Left ventricle myocardium inferior (tissue), 1 donor: ENCODE data around the gene CEP170B. TPM values are rescaled to one million over a fixed set of nuclear protein-coding genes. Genes with fewer than 3 reads are reported as not detected.

ENCODE experiments used
- DNase-seq: peaks from one replicate; pipeline ENCODE4 v3.0.0-alpha.2; 2020
- H3K27ac ChIP-seq: fragments of 200-600 bp; replicated peaks from 2 replicates; pipeline ENCODE4 v1.8.0; 2021
- H3K27me3 ChIP-seq: fragments of 200-600 bp; 2 replicates; pipeline ENCODE4 v1.8.0; 2021; ENCODE audit warnings: low read depth
- H3K36me3 ChIP-seq: fragments of 200-600 bp; 2 replicates; pipeline ENCODE4 v1.8.0; 2021
- H3K4me1 ChIP-seq: fragments of 200-600 bp; 2 replicates; pipeline ENCODE4 v1.8.0; 2021
- H3K4me3 ChIP-seq: fragments of 200-600 bp; 2 replicates; pipeline ENCODE4 v1.8.0; 2021; ENCODE audit warnings: mild to moderate bottlenecking, moderate library complexity
- H3K9me3 ChIP-seq: fragments of 200-600 bp; replicated peaks from 2 replicates; pipeline ENCODE4 v1.8.0; 2021
- intact Hi-C: fragments of 100-400 bp; cut with micrococcal nuclease; formaldehyde crosslinking; loops from one replicate; pipeline ENCODE4 v1.11.0; 2022
- total RNA-seq: library from RNA; stranded (reverse); fragmentation: NEBNext Ultra II Directional; extraction: Animal tissue kit (Norgen Biotek cat#: 25700); gene quantifications from one replicate; pipeline ENCODE4 v1.2.1, GENCODE V29; 2021
- TF ChIP-seq, protein P1 (sequence below): fragments of 200-600 bp; IDR thresholded peaks from 2 replicates; pipeline ENCODE4 v1.8.0; 2021; ENCODE audit warnings: antibody characterized with exemption, mild to moderate bottlenecking, borderline replicate concordance
- donor health status: DM: no; HTN: yes; CAD: no; lungs with severe emphysema.

Gene CEP170B
- total RNA-seq, 1 donor from 2014 or later, result 11.7 TPM

GRCh38 chr14:104877806-104878550, 12.9 kb downstream of the CEP170B start:
- H3K9me3 ChIP-seq, result no peaks in the 10 kb centered on the region
- H3K27me3 ChIP-seq, result no peaks in the 10 kb centered on the region
- DNase-seq, result peak; percentile 3
- peaks cover 16% of the 10 kb centered on the region for H3K4me1 ChIP-seq
- intact Hi-C loops, result no loop called here
- no peak overlapping the region for H3K4me3 ChIP-seq
- TF ChIP-seq, protein P1, sequence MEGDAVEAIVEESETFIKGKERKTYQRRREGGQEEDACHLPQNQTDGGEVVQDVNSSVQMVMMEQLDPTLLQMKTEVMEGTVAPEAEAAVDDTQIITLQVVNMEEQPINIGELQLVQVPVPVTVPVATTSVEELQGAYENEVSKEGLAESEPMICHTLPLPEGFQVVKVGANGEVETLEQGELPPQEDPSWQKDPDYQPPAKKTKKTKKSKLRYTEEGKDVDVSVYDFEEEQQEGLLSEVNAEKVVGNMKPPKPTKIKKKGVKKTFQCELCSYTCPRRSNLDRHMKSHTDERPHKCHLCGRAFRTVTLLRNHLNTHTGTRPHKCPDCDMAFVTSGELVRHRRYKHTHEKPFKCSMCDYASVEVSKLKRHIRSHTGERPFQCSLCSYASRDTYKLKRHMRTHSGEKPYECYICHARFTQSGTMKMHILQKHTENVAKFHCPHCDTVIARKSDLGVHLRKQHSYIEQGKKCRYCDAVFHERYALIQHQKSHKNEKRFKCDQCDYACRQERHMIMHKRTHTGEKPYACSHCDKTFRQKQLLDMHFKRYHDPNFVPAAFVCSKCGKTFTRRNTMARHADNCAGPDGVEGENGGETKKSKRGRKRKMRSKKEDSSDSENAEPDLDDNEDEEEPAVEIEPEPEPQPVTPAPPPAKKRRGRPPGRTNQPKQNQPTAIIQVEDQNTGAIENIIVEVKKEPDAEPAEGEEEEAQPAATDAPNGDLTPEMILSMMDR, result no peak
- H3K36me3 ChIP-seq, result peaks cover 20% of the 10 kb centered on the region
- H3K27ac ChIP-seq, result no peak overlapping the region

DNA sequence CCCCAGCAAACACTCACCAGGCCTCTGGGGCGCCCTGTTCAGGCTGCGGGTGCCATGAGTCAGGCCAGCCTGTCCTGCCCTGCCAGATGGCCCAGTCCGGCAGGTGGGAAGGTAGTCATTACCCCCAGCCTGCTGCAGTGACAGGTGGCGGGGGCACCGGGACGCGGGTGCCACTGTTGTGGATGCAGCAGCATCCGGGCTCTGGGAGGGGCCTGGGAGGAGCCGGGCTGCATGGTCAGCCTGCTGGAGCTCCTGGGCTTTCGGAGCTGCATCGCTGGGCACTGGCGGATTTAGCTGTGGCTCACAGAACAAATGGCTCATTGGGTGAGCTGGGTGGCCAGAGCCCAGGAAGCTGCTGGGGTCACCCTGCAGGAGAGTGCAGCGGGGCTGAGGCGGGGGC, 13.5 kb downstream of the CEP170B start:
- no peak overlapping the region for H3K4me3 ChIP-seq
- DNase-seq, result peak; percentile 13
- H3K4me1 ChIP-seq, result peaks cover 16% of the 10 kb centered on the region
- no peaks in the 10 kb centered on the region for H3K9me3 ChIP-seq
- TF ChIP-seq, protein P1, result no peak
- H3K27ac ChIP-seq, result no peak overlapping the region
- intact Hi-C loops, result no loop called here
- H3K27me3 ChIP-seq, result no peaks in the 10 kb centered on the region
- peaks cover 26% of the 10 kb centered on the region for H3K36me3 ChIP-seq

GRCh38 chr14:104879201-104879982, 14.3 kb downstream of the CEP170B start:
- TF ChIP-seq, protein P1, result no peak
- Histone ChIP-seq H3K9me3 (no peaks in the 10 kb centered on the region), H3K4me1 (peaks cover 16% of the 10 kb centered on the region), H3K36me3 (peaks cover 32% of the 10 kb centered on the region), H3K4me3 (no peak overlapping the region), H3K27me3 (no peaks in the 10 kb centered on the region), H3K27ac (no peak overlapping the region)
- DNase-seq, result peak; percentile 10
- intact Hi-C loops, result no loop called here

- Histone ChIP-seq H3K27me3 (no peaks in the 10 kb centered on the region), H3K36me3 (peaks cover 33% of the 10 kb centered on the region), H3K27ac (no peak overlapping the region), H3K4me1 (peaks cover 16% of the 10 kb centered on the region), H3K9me3 (no peaks in the 10 kb centered on the region), H3K4me3 (no peak overlapping the region)
- peak; percentile 5 for DNase-seq
- intact Hi-C loops, result no loop called here
- TF ChIP-seq, protein P1, result no peak
Measured at GRCh38 chr14:104879983-104880565, 15.0 kb downstream of the CEP170B start.

GRCh38 chr14:104880584-104881210, 15.6 kb downstream of the CEP170B start:
- DNase-seq, result peak; percentile 5
- Histone ChIP-seq H3K4me3 (no peak overlapping the region), H3K36me3 (peaks cover 40% of the 10 kb centered on the region), H3K9me3 (no peaks in the 10 kb centered on the region), H3K4me1 (peaks cover 16% of the 10 kb centered on the region), H3K27me3 (no peaks in the 10 kb centered on the region), H3K27ac (no peak overlapping the region)
- intact Hi-C loops, result no loop called here
- TF ChIP-seq, protein P1, result no peak
